Measurements from ENCODE around the gene TXLNG.
"Not testable (repeated sequence)": the region's sequence is repeated elsewhere in the genome, so short reads cannot be mapped to it uniquely, and the experiment has no call there.

TXLNG gene

GRCh38 chrX:16786139-16786790 lies at the start of gene TXLNG:
TSS of gene TXLNG (plus strand) at chrX:16786466. CDS start at chrX:16786488, 22 bp downstream.
- DNase-seq: peak; percentile 99

- DNase-seq: no peak
Measured at GRCh38 chrX:16737024-16737423, 49.2 kb upstream of the TXLNG start.

- DNase-seq: no peak
Measured at GRCh38 chrX:16739574-16739973, 46.7 kb upstream of the TXLNG start.

DNA sequence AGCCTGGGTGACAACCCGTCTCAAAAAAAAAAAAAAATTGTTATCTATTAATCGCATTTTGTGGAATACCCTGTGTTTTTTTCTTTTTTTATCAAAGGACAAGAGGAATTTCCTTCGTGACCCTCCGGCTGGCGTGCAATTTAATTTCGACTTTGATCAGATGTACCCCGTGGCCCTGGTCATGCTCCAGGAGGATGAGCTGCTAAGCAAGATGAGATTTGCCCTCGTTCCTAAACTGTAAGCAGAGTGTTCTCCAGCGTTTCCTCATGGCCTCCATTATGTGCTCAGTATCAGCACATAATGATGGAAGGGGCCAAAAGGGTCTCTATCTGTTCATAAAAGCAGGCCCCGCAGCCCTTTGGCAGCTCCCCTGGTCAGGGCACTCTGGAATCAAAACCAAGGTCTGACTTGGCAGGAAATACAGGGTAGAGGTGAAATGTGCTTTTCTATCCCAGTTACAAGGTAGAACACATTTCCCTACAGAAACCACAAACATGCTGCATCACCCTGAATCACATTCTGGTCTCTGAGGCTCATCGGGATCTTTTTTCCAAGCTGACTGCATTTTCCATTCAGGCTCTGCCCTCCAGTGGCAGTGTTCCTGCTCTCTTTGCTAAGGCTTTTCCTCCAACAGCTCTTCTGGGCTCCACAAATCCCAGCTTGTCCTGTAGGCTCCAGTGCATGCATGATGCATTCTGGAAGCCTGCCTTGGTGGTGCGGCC lies 42.5 kb upstream of the TXLNG start:
- no peak for DNase-seq

- no peak for DNase-seq
Measured at GRCh38 chrX:16745102-16745501, 41.2 kb upstream of the TXLNG start.

DNA sequence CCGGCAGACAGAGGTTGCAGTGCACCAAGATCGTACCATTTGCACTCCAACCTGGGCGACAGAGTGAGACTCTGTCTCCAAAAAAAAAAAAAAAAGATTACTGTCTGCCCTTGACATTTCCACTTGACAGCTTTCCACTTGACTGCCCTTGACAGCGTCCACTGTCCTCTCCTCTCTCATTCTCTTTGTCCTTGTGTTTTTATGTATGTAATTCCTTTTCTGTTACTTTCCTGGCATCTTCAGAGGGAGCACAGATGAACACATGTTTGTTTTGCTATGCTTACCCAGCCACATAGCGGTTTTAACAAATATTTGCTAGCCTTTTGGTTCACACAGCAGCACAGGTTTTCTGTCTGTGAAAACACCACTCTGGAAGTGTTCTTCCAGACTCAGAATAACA lies 40.6 kb upstream of the TXLNG start:
- DNase-seq: no peak

DNA sequence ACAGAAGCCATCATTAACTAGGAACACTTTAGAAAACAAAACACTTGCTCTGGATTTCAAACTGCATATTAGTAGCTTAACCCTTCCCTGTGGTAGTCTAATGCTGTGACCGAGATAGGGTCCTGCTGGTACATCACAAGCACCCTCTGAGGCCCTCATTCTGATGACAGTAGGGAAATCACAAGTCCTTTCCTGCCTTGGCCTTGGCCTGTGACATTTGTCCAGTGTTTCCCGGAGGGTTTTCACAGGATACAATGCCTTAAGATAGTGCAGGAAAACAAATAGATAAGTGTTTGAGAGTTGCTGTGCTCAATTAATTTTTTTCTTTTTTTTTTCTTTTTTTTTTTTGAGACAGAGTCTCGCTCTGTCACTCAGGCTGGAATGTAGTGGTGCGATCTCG lies 37.8 kb upstream of the TXLNG start:
- DNase-seq: no peak

DNA sequence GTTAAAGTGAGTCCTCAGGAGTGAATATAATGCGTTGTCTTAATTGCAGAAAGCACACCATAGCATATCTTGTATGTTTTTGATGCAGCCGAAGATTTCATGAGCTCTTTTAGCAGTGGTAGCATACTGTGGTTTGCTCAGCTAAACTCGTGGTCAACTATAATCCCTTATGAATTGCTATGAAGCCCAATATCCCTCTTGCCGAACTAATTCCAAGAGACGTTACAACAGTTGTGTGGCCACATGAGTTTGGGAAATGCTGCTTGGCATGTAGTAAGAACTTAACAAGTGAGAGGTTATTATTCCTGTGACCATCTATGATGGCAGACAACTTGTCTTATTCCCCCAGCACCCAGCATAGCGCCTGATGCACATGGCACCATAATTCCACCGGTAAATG lies 36.1 kb upstream of the TXLNG start:
- no peak for DNase-seq

GRCh38 chrX:16754019-16754418 lies 32.2 kb upstream of the TXLNG start:
- no peak for DNase-seq

DNA sequence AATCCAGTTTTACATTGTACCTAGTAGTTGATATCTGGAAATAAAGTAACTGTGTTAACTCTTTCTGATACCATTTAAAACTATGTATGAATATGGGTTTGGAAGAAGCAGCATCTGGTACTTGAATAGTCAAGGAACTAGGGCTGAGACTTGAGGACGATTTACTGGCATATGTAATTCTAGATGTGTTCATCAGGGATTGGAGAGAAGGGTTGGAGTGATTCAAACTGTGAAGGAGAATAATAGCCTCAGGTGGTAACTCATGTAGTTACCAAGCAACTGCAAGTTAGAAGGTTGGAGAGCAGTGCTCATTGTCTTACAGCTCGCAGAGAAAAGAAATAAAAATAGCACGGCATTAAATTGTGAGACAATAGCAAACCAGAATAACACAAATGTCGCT lies 29.5 kb upstream of the TXLNG start:
- peak; percentile 62 for DNase-seq

DNA sequence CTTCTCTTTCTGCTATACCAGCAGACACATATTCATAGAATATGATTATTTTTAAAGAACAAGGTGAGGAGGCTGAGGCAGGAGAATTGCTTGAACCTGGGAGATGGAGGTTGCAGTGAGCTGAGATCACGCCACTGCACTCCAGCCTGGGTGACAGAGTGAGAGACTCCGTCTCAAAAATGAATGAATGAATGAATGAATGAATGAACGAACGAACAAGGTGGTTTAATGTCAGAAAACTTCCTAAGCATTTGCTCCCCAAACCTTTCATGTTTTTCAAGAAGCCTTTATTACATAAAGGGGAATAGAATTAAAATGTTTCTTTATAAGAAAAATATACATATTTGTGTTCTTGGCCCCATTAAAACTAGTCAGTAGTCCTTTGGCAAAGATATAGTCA lies 24.8 kb upstream of the TXLNG start:
- DNase-seq: not testable (repeated sequence)

- DNase-seq: no peak
Measured at GRCh38 chrX:16762579-16762978, 23.7 kb upstream of the TXLNG start.

DNA sequence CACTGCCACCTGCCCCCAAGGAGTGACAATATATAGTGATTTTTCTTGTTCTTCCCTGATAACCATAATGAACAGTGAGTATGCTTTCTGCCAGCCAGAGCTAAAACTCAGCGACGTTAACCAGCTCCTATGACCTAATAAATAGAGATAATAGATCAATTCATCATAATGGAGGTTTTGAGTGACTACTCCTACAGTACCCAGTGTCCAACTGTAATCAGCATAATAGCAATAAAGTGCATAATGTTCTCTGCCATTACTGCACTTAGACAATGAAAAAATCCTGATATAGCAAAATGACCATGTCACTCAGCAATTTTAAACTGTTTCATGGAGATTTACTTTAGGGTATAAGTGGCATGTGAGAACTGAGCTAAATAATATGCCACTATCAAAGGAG lies 20.7 kb upstream of the TXLNG start:
- DNase-seq: no peak

DNA sequence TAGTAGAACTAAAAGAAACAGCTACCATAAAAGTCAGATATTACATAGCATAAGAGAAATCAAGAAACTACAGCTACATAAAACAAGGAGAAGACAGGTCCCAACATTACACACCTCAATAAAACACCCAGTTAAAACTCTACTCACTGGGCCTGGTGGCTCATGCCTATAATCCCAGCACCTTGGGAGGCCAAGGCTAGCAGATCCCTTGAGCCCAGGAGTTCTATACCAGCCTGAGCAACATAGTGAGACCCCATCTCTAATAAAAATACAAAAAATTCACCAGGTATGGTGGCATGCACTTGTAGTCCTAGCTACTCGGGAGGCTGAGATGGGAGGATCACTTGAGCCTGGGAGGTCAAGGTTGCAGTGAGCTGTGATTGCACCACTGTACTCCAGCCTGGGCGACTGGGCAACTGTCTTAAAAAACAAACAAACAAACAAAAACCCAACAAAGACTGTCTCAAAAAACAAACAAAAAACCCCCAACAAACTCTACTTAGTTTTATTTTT lies 15.2 kb upstream of the TXLNG start:
- no peak for DNase-seq

DNA sequence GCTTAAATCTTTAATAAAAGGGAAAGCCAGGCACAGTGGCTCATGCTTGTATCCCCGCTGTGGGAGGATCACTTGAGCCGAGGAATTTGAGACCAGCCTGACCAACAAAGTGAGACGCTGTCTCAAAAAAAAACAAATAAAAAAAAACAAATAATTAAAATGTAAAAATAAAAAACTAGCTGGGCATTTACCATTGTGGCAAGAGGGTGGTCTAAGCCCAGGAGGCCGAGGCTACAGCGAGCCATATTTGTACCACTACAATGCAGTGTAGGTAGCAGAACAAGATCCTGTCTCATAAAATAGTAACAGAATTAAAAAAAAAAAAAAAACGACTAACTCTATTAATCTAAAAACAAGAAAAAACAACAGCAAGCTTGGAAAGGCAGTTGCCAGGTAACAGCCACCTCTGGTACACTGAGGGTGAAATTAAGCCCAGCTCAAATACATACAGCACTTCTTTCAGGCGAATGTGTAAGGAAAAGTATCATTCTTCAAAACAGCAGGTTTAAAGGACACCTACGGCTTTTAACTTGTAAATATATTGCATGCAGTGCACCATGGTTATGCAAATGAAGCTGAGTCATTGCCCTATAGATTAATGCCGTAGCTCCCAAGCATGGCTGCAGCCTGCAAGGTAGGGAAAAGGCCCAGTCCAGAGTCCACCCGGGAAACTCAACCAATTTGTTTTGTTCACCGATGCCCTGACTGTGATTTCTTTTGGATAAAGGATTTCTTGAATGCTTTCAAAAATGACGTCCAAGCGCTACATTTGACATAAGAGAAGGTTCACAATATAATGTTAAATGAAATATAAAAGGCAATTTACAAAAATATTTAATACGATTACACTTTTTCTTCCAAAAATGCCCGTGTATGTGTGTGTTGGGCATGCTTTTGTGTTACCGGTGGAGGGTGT lies 14.5 kb upstream of the TXLNG start:
- DNase-seq: peak; percentile 2

- DNase-seq: no peak
Measured at GRCh38 chrX:16772460-16772859, 13.8 kb upstream of the TXLNG start.

DNA sequence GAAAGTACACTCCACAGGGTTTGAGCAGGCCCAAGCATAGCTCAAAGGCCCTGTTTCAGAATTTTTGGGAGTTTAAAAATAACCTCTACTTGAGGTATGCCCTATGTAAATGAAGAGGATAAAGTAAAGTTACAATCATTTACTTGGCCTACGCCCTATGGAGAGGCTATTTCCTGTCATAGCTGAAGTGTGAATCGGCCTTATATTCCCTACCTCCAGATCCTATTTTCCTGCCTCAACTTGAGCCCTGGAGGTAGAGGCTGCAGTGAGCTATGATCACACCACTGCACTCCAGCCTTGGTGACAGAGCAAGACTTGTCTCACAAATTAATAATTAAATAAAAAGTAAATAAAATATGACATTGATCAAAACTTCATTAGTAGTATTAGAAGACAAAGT lies 11.5 kb upstream of the TXLNG start:
- DNase-seq: no peak

GRCh38 chrX:16778545-16778944 lies 7.7 kb upstream of the TXLNG start:
- DNase-seq: no peak

- no peak for DNase-seq
Measured at GRCh38 chrX:16778993-16779392, 7.3 kb upstream of the TXLNG start.

GRCh38 chrX:16779815-16780214 lies 6.5 kb upstream of the TXLNG start:
- not testable (repeated sequence) for DNase-seq

DNA sequence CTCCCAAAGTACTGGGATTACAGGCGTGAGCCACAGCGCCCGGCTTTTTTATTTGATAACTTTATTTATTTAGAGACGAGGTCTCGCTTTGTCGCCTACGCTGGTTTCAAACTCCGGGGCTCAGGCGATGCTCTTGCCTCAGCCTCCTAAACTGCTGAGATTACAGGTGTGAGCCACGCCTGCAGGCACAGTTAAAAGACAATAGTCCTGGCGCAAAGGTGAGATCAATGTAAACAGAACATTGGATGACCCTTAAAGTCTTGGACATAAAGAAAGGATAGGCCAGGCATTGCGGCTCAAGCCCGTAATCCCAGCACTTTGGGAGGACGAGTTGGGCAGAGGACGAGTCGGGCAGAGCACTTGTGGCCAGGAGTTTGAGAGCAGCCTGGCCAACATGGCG lies 2.8 kb upstream of the TXLNG start:
- no peak for DNase-seq

GRCh38 chrX:16784440-16784839 lies 1.8 kb upstream of the TXLNG start:
- not testable (repeated sequence) for DNase-seq

Measured in NCI-H345 (cell line).